ENCODE measurements around the gene CMTM8.

CMTM8 gene

GRCh38 chr3:32276279-32276841 is 37.9 kb downstream of the CMTM8 start:
- no peak overlapping the region for H3K4me3 ChIP-seq (ENCODE audit: low read depth, low read length)
- CTCF ChIA-PET: interaction anchor here (3.9 kb wide), 1 partner anchor 20 kb away, joined by 17 read pairs; no protein-coding TSS in a partner anchor
- TF ChIP-seq, protein P1, sequence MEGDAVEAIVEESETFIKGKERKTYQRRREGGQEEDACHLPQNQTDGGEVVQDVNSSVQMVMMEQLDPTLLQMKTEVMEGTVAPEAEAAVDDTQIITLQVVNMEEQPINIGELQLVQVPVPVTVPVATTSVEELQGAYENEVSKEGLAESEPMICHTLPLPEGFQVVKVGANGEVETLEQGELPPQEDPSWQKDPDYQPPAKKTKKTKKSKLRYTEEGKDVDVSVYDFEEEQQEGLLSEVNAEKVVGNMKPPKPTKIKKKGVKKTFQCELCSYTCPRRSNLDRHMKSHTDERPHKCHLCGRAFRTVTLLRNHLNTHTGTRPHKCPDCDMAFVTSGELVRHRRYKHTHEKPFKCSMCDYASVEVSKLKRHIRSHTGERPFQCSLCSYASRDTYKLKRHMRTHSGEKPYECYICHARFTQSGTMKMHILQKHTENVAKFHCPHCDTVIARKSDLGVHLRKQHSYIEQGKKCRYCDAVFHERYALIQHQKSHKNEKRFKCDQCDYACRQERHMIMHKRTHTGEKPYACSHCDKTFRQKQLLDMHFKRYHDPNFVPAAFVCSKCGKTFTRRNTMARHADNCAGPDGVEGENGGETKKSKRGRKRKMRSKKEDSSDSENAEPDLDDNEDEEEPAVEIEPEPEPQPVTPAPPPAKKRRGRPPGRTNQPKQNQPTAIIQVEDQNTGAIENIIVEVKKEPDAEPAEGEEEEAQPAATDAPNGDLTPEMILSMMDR (IDR thresholded peaks at IDR 0.05; ENCODE audit: insufficient read depth, low read length, missing control alignments): no peak
- DNase-seq (ENCODE audit: low read depth, low spot score): no peak
- POLR2A ChIA-PET: no interaction called here

GRCh38 chr3:32278714-32279113 is 40.2 kb downstream of the CMTM8 start:
- DNase-seq (ENCODE audit: low read depth, low spot score): no peak
- ChIA-PET CTCF (interaction anchor here (1.4 kb wide), 1 partner anchor 16 kb away, joined by 3 read pairs; no protein-coding TSS in a partner anchor), POLR2A (no interaction called here)
- TF ChIP-seq, protein P1 (IDR thresholded peaks at IDR 0.05; ENCODE audit: insufficient read depth, low read length, missing control alignments): no peak
- H3K4me3 ChIP-seq (ENCODE audit: low read depth, low read length): no peak overlapping the region

- CTCF ChIA-PET: interaction anchor here (0.7 to 1.1 kb wide), 2 partner anchors 16 to 62 kb away, joined by 3 to 5 read pairs; no protein-coding TSS in a partner anchor
Measured at GRCh38 chr3:32280262-32280910, 41.9 kb downstream of the CMTM8 start.

GRCh38 chr3:32281570-32282106 is 43.2 kb downstream of the CMTM8 start:
- POLR2A ChIA-PET: no interaction called here
- no peak overlapping the region for H3K4me3 ChIP-seq (ENCODE audit: low read depth, low read length)
- DNase-seq (ENCODE audit: low read depth, low spot score): no peak
- CTCF ChIA-PET: interaction anchor here (1.1 kb wide), 1 partner anchor 15 kb away, joined by 5 read pairs; no protein-coding TSS in a partner anchor
- TF ChIP-seq, protein P1 (IDR thresholded peaks at IDR 0.05; ENCODE audit: insufficient read depth, low read length, missing control alignments): no peak

More at GRCh38 chr3:32280262-32280910, 41.9 kb downstream of the CMTM8 start:
- POLR2A ChIA-PET: no interaction called here
- DNase-seq (ENCODE audit: low read depth, low spot score): no peak
- no peak overlapping the region for H3K4me3 ChIP-seq (ENCODE audit: low read depth, low read length)
- TF ChIP-seq, protein P1 (IDR thresholded peaks at IDR 0.05; ENCODE audit: insufficient read depth, low read length, missing control alignments): no peak

DNA sequence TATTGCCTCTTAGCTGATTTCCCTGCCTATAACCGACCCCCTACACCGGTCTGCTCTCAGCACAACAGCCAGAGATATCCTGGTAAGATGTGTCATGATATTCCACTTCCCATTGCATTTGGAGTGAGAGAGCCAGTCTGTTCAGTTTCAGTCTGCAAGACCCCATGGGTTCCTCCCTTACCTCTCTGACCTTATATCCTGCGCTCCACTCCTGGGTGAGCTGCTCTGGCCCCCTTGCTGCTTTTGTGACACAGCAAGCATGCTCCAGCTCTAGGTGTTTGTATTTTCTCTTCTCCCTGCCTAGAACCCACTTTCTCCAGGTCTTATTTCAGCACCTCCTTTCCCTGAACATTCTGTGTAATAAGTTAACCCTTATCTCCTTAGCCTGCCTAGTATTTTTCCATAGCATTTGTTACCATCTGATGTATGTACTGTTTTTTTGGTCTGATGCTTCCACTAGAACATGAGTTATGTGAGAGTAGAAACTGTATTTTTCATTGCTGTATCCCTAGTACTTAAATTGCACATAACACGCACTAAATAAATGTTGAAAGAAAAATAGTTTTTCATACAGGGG is 44.2 kb downstream of the CMTM8 start:
- no peak overlapping the region for H3K4me3 ChIP-seq (ENCODE audit: low read depth, low read length)
- no peak for DNase-seq (ENCODE audit: low read depth, low spot score)
- ChIA-PET CTCF (no interaction called here), POLR2A (no interaction called here)
- TF ChIP-seq, protein P1 (IDR thresholded peaks at IDR 0.05; ENCODE audit: insufficient read depth, low read length, missing control alignments): no peak

DNA sequence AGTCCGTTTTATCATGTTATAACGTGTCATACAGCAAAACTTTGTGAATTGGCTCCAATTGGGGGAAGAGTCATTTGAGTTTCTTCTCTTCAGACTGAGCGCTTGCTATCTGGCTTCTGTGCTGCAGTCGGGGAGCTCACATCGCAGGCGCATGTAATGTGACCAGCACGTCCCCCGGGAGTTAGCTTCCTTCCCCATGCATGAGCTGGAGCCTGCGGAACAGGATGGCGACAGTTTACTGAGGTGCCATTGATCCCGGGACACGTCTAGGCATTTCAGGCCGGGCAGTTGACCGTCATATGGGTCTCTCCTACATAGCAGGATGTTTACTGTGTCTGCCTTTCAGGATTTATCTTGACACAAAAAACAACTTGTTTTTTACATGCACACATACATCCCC is 44.8 kb downstream of the CMTM8 start:
- ChIA-PET CTCF (no interaction called here), POLR2A (no interaction called here)
- TF ChIP-seq, protein P1 (IDR thresholded peaks at IDR 0.05; ENCODE audit: insufficient read depth, low read length, missing control alignments): no peak
- no peak overlapping the region for H3K4me3 ChIP-seq (ENCODE audit: low read depth, low read length)
- no peak for DNase-seq (ENCODE audit: low read depth, low spot score)
